ENCODE results near the gene SUN1.

SUN1 gene, protein sequence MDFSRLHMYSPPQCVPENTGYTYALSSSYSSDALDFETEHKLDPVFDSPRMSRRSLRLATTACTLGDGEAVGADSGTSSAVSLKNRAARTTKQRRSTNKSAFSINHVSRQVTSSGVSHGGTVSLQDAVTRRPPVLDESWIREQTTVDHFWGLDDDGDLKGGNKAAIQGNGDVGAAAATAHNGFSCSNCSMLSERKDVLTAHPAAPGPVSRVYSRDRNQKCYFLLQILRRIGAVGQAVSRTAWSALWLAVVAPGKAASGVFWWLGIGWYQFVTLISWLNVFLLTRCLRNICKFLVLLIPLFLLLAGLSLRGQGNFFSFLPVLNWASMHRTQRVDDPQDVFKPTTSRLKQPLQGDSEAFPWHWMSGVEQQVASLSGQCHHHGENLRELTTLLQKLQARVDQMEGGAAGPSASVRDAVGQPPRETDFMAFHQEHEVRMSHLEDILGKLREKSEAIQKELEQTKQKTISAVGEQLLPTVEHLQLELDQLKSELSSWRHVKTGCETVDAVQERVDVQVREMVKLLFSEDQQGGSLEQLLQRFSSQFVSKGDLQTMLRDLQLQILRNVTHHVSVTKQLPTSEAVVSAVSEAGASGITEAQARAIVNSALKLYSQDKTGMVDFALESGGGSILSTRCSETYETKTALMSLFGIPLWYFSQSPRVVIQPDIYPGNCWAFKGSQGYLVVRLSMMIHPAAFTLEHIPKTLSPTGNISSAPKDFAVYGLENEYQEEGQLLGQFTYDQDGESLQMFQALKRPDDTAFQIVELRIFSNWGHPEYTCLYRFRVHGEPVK

GRCh38 chr7:832167-832967 lies at the start of gene SUN1:
Gene SUN1 (plus strand): TSS chr7:832476. CDS start chr7:832525, 49 bp downstream.
- DNase-seq (ENCODE audit: low read depth), result peak; percentile 99
- peak within 1 kb of the TSS; percentile 9 for H3K4me3 ChIP-seq (ENCODE audit: low read length)

DNA sequence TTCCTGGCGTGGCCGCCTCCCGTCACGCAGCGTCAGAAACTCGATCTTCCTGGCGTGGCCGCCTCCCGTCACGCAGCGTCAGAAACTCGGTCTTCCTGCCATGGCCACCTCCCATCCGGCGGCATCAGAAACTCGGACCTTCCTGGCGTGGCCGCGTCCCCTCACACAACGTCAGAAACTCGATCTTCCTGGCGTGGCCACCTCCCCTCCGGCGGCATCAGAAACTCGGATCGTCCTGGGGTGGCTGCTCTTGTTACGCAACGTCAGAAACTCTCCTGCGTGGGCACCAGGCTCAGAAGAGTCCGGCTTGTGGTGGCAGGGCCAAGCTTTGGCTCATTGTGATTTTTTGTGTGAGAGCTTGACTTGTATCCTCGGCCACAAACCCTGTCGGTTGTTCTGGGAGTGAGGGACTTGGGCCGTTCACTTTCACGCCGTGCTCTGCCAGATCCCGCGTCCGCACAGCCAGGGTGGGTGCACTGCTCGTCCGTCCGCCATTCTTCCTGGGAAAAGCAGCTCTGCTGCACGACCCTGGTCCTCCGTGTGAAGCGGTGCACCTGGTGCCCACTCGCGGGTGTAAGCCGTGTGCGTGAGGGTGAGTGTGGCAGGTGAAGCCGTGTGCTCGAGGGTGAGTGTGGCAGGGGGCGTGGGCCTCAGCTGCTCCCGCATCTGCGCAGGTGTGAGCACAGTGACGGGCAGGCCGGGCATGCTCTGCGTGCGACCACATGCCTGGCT lies 49.4 kb upstream of the SUN1 start:
- no peak overlapping the region for H3K4me3 ChIP-seq (ENCODE audit: low read length)
- TF ChIP-seq CTCF (IDR thresholded peaks at IDR 0.05; ENCODE audit: insufficient read depth, low read depth, low read length, missing control alignments), result no peak

More at GRCh38 chr7:832167-832967, at the start of gene SUN1:
- TF ChIP-seq CTCF (IDR thresholded peaks at IDR 0.05; ENCODE audit: insufficient read depth, low read depth, low read length, missing control alignments), result no peak

GRCh38 chr7:783556-784490 lies 48.5 kb upstream of the SUN1 start:
- TF ChIP-seq CTCF (IDR thresholded peaks at IDR 0.05; ENCODE audit: insufficient read depth, low read depth, low read length, missing control alignments), result no peak
- no peak overlapping the region for H3K4me3 ChIP-seq (ENCODE audit: low read length)
- DNase-seq (ENCODE audit: low read depth), result no peak

More for the DNA sequence above, 49.4 kb upstream of the SUN1 start:
- DNase-seq (ENCODE audit: low read depth), result no peak

DNA sequence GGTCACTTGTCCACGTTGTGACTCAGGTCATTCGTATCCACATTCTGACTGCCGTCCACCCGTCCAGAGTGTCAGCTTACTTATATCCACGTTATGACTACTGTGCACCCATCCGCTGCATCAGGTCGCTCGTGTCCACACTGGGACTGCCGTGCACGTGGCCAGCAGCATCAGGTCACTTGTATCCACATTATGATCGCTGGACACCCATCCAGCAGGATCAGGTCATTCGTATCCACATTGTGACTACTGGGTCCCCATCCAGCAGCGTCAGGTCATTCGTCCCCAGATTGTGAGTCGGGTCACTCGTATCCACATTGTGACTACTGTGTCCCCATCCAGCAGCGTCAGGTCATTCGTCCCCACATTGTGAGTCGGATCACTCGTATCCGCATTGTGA lies 47.3 kb upstream of the SUN1 start:
- DNase-seq (ENCODE audit: low read depth), result no peak
- H3K4me3 ChIP-seq (ENCODE audit: low read length), result no peak overlapping the region
- no peak for TF ChIP-seq CTCF (IDR thresholded peaks at IDR 0.05; ENCODE audit: insufficient read depth, low read depth, low read length, missing control alignments)

GRCh38 chr7:785416-785815 lies 46.9 kb upstream of the SUN1 start:
- TF ChIP-seq CTCF (IDR thresholded peaks at IDR 0.05; ENCODE audit: insufficient read depth, low read depth, low read length, missing control alignments), result no peak
- no peak for DNase-seq (ENCODE audit: low read depth)
- H3K4me3 ChIP-seq (ENCODE audit: low read length), result no peak overlapping the region
